ENCODE results near the gene NANS.

The NANS gene

DNA sequence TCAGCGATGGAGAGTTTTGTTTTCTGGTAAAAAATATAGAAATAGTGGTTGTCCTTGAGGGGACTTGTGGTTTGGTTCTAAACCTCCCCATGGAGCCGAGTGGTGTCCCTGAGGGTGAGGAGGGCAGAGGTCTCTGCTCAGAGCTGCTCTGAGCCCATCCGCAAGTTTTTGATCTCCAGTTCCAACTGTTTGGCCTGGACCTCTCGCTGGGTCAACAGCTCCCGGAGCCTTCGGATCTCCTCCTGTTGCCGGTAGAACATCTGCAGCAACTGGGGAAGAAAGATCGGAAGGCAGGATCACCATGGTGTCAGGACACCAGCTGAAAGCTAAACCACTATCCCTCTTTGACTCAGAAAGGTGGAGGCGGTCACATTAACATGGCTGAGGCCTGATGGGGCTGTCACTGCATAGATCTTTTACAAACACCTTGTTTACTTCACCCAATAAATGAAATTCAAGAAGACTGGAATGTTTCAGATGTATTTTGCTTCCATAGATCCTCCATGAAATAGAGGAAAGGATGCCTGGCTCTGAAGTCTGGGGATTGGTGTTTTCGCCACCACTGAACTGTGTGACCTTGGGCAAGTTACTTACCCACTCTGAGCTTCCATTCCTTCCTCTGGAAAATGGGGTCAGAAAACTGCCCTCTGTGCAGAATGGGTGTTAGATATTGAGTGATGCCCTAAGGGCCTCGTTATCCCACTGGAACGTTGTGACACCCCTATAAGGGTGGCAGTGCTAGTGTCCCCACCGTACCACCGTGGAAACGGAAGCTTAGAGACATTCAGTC is 68.3 kb downstream of the NANS start:
- Histone ChIP-seq H3K4me2 (ENCODE audit: low read length, poor library complexity, severe bottlenecking) (no peak overlapping the region), H3K27ac (ENCODE audit: low read length, poor library complexity, severe bottlenecking) (no peak overlapping the region)
- 94% methylated on average over 15 of the region's 15 CpGs for WGBS

DNA sequence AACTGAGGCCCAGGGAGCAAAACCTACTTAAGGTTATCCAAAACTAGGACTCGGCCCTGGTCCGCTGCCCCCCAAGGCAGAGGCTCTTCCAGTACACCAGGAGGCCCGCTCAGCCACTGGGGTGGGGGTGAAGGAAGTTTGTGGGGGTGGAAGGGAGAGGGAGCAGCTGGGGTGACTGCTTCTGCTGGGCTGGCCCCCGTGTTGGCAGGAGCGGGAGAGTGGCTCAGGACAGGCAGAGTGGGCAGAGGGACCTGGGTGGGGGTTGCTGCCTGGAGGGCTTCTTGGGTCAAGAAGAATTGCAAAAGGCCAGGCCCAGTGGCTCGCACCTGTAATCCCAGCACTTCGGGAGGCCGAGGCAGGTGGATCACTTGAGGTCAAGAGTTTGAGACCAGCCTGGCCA is 70.7 kb downstream of the NANS start:
- no peak overlapping the region for H2BK120ac ChIP-seq (ENCODE audit: low read depth, low read length)
- H2AK5ac ChIP-seq (ENCODE audit: low read length, severe bottlenecking): no peak overlapping the region
- peaks cover 0 to 33% of the 10 kb centered on the region in 2 experiments for H3K27me3 ChIP-seq (ENCODE audit: control insufficient read depth in 1 of 2, insufficient read depth in 1 of 2, low read length in 2 of 2)
- H3K9me3 ChIP-seq (ENCODE audit: control insufficient read depth, low read length): no peaks in the 10 kb centered on the region
- no peak overlapping the region for H2BK15ac ChIP-seq (ENCODE audit: low read depth, poor library complexity, severe bottlenecking)
- no peak overlapping the region for H3K14ac ChIP-seq (ENCODE audit: low read length in 2 of 2)
- no peaks in the 10 kb centered on the region for H3K36me3 ChIP-seq (ENCODE audit: control insufficient read depth in 1 of 2, insufficient read depth in 2 of 2, low read depth in 1 of 2, low read length in 2 of 2)
- DNase-seq: no peak
- H2BK12ac ChIP-seq (ENCODE audit: low read length in 2 of 2): no peak overlapping the region
- no peak overlapping the region for H3K4ac ChIP-seq (ENCODE audit: low read depth in 1 of 2, low read length in 2 of 2)
- no peak overlapping the region for H3K23ac ChIP-seq (ENCODE audit: low read length in 2 of 2)
- no peak overlapping the region for H3K9ac ChIP-seq (ENCODE audit: low read length)
- no peak overlapping the region for H3K4me3 ChIP-seq (ENCODE audit: insufficient read depth in 1 of 2, low read depth in 1 of 2, low read length in 2 of 2)
- H4K91ac ChIP-seq (ENCODE audit: low read length): no peak overlapping the region
- H3K27ac ChIP-seq (ENCODE audit: low read length, poor library complexity, severe bottlenecking): no peak overlapping the region
- WGBS: over 99% methylated on average over 8 of the region's 8 CpGs
- H3K4me1 ChIP-seq (ENCODE audit: control insufficient read depth, insufficient read depth, low read depth, low read length): peaks cover 4% of the 10 kb centered on the region
- H2BK5ac ChIP-seq (ENCODE audit: low read depth, low read length, poor library complexity, severe bottlenecking): no peak overlapping the region
- H2AFZ ChIP-seq (ENCODE audit: low read depth, low read length): no peak overlapping the region
- no peaks in the 10 kb centered on the region for H3K79me1 ChIP-seq (replicated peaks; ENCODE audit: low read length, poor library complexity, severe bottlenecking)
- no peak overlapping the region for H4K8ac ChIP-seq (ENCODE audit: low read length)
- no peak overlapping the region for H3K4me2 ChIP-seq (ENCODE audit: low read length, poor library complexity, severe bottlenecking)
- no peak overlapping the region for H3K18ac ChIP-seq (ENCODE audit: low read depth in 1 of 2, low read length in 2 of 2)

More for the DNA sequence above, 68.3 kb downstream of the NANS start:
- Histone ChIP-seq H3K4me1 (ENCODE audit: control insufficient read depth, insufficient read depth, low read depth, low read length) (peaks cover 4% of the 10 kb centered on the region), H4K91ac (ENCODE audit: low read length) (no peak overlapping the region), H3K27me3 (ENCODE audit: control insufficient read depth in 1 of 2, insufficient read depth in 1 of 2, low read length in 2 of 2) (peaks cover 0 to 27% of the 10 kb centered on the region in 2 experiments), H3K18ac (ENCODE audit: low read depth in 1 of 2, low read length in 2 of 2) (no peak overlapping the region), H3K9me3 (ENCODE audit: control insufficient read depth, low read length) (no peaks in the 10 kb centered on the region), H3K4ac (ENCODE audit: low read depth in 1 of 2, low read length in 2 of 2) (no peak overlapping the region), H2AK5ac (ENCODE audit: low read length, severe bottlenecking) (no peak overlapping the region), H2BK12ac (ENCODE audit: low read length in 2 of 2) (no peak overlapping the region), H3K23ac (ENCODE audit: low read length in 2 of 2) (no peak overlapping the region), H3K36me3 (ENCODE audit: control insufficient read depth in 1 of 2, insufficient read depth in 2 of 2, low read depth in 1 of 2, low read length in 2 of 2) (no peaks in the 10 kb centered on the region), H2BK120ac (ENCODE audit: low read depth, low read length) (no peak overlapping the region), H3K9ac (ENCODE audit: low read length) (no peak overlapping the region), H2BK5ac (ENCODE audit: low read depth, low read length, poor library complexity, severe bottlenecking) (no peak overlapping the region), H2BK15ac (ENCODE audit: low read depth, poor library complexity, severe bottlenecking) (no peak overlapping the region), H3K14ac (ENCODE audit: low read length in 2 of 2) (no peak overlapping the region), H3K79me1 (replicated peaks; ENCODE audit: low read length, poor library complexity, severe bottlenecking) (no peaks in the 10 kb centered on the region), H2AFZ (ENCODE audit: low read depth, low read length) (no peak overlapping the region), H3K4me3 (ENCODE audit: insufficient read depth in 1 of 2, low read depth in 1 of 2, low read length in 2 of 2) (no peak overlapping the region), H4K8ac (ENCODE audit: low read length) (no peak overlapping the region)
- no peak for DNase-seq

DNA sequence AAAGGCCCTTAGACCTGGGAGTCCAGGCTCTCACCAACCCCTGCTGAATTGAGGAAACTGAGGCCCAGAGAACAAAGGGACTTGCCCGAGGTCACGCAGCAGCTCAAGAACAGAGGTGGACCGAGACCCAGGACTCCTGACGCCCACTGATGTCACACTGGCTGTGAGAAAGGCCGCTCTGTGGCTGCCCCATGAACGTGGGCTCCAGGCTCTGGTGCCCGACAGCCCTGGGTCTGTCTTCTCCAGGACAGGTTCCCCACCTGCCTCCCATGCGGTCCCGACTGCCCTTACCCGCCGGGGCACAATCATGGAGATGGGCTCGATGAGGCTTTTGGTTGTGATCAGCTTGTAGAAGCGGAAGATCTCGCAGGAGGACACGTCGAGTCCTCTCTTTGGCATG is 71.8 kb downstream of the NANS start:
- no peak overlapping the region for H3K4me2 ChIP-seq (ENCODE audit: low read length, poor library complexity, severe bottlenecking)
- H4K91ac ChIP-seq (ENCODE audit: low read length): no peak overlapping the region
- no peaks in the 10 kb centered on the region for H3K9me3 ChIP-seq (ENCODE audit: control insufficient read depth, low read length)
- no peak overlapping the region for H3K4me3 ChIP-seq (ENCODE audit: insufficient read depth in 1 of 2, low read depth in 1 of 2, low read length in 2 of 2)
- no peak overlapping the region for H2BK12ac ChIP-seq (ENCODE audit: low read length in 2 of 2)
- peaks cover 5% of the 10 kb centered on the region for H3K4me1 ChIP-seq (ENCODE audit: control insufficient read depth, insufficient read depth, low read depth, low read length)
- no peak overlapping the region for H2AK5ac ChIP-seq (ENCODE audit: low read length, severe bottlenecking)
- no peak overlapping the region for H3K23ac ChIP-seq (ENCODE audit: low read length in 2 of 2)
- H2BK15ac ChIP-seq (ENCODE audit: low read depth, poor library complexity, severe bottlenecking): no peak overlapping the region
- no peak overlapping the region for H2BK5ac ChIP-seq (ENCODE audit: low read depth, low read length, poor library complexity, severe bottlenecking)
- no peak overlapping the region for H3K4ac ChIP-seq (ENCODE audit: low read depth in 1 of 2, low read length in 2 of 2)
- H3K27me3 ChIP-seq (ENCODE audit: control insufficient read depth in 1 of 2, insufficient read depth in 1 of 2, low read length in 2 of 2): peaks cover 0 to 32% of the 10 kb centered on the region in 2 experiments
- no peak overlapping the region for H4K8ac ChIP-seq (ENCODE audit: low read length)
- DNase-seq: no peak
- 96% methylated on average over 16 of the region's 16 CpGs for WGBS
- no peaks in the 10 kb centered on the region for H3K36me3 ChIP-seq (ENCODE audit: control insufficient read depth in 1 of 2, insufficient read depth in 2 of 2, low read depth in 1 of 2, low read length in 2 of 2)
- no peak overlapping the region for H3K14ac ChIP-seq (ENCODE audit: low read length in 2 of 2)
- H3K9ac ChIP-seq (ENCODE audit: low read length): no peak overlapping the region
- H3K27ac ChIP-seq (ENCODE audit: low read length, poor library complexity, severe bottlenecking): no peak overlapping the region
- no peak overlapping the region for H2BK120ac ChIP-seq (ENCODE audit: low read depth, low read length)
- no peak overlapping the region for H2AFZ ChIP-seq (ENCODE audit: low read depth, low read length)
- no peak overlapping the region for H3K18ac ChIP-seq (ENCODE audit: low read depth in 1 of 2, low read length in 2 of 2)
- H3K79me1 ChIP-seq (replicated peaks; ENCODE audit: low read length, poor library complexity, severe bottlenecking): no peaks in the 10 kb centered on the region

DNA sequence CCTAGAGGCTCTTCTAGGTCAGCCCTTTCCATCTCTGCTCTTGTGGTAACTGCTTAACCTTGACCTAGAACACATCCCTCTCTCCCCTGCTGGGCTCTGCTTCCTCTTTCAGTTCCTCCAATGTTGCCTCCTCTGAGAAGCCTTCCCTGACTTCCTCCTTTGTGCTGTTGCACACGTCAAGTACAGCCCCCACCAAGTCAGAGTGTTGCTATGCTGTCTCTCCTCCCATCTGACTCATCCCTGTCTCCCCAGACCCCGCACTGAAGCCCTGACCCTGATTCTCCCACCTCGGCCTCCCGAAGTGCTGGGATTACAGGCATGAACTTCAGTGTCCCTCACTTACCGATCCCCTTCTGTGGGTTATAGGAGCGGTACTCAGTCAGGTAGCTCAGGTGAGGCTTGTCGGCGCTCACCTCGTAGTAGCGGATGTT is 72.9 kb downstream of the NANS start:
- no peaks in the 10 kb centered on the region for H3K9me3 ChIP-seq (ENCODE audit: control insufficient read depth, low read length)
- no peak overlapping the region for H3K9ac ChIP-seq (ENCODE audit: low read length)
- H3K36me3 ChIP-seq (ENCODE audit: control insufficient read depth in 1 of 2, insufficient read depth in 2 of 2, low read depth in 1 of 2, low read length in 2 of 2): no peaks in the 10 kb centered on the region
- H3K79me1 ChIP-seq (replicated peaks; ENCODE audit: low read length, poor library complexity, severe bottlenecking): no peaks in the 10 kb centered on the region
- H4K8ac ChIP-seq (ENCODE audit: low read length): no peak overlapping the region
- H3K14ac ChIP-seq (ENCODE audit: low read length in 2 of 2): no peak overlapping the region
- WGBS: 84% methylated on average over 10 of the region's 10 CpGs
- no peak overlapping the region for H2BK12ac ChIP-seq (ENCODE audit: low read length in 2 of 2)
- no peak for DNase-seq
- H2BK120ac ChIP-seq (ENCODE audit: low read depth, low read length): no peak overlapping the region
- H3K4me3 ChIP-seq (ENCODE audit: insufficient read depth in 1 of 2, low read depth in 1 of 2, low read length in 2 of 2): no peak overlapping the region
- H4K91ac ChIP-seq (ENCODE audit: low read length): no peak overlapping the region
- no peak overlapping the region for H3K27ac ChIP-seq (ENCODE audit: low read length, poor library complexity, severe bottlenecking)
- H3K23ac ChIP-seq (ENCODE audit: low read length in 2 of 2): no peak overlapping the region
- no peak overlapping the region for H3K18ac ChIP-seq (ENCODE audit: low read depth in 1 of 2, low read length in 2 of 2)
- no peak overlapping the region for H3K4me2 ChIP-seq (ENCODE audit: low read length, poor library complexity, severe bottlenecking)
- H2AK5ac ChIP-seq (ENCODE audit: low read length, severe bottlenecking): no peak overlapping the region
- no peak overlapping the region for H2AFZ ChIP-seq (ENCODE audit: low read depth, low read length)
- peaks cover 5% of the 10 kb centered on the region for H3K4me1 ChIP-seq (ENCODE audit: control insufficient read depth, insufficient read depth, low read depth, low read length)
- peaks cover 0 to 33% of the 10 kb centered on the region in 2 experiments for H3K27me3 ChIP-seq (ENCODE audit: control insufficient read depth in 1 of 2, insufficient read depth in 1 of 2, low read length in 2 of 2)
- H2BK5ac ChIP-seq (ENCODE audit: low read depth, low read length, poor library complexity, severe bottlenecking): no peak overlapping the region
- no peak overlapping the region for H3K4ac ChIP-seq (ENCODE audit: low read depth in 1 of 2, low read length in 2 of 2)
- no peak overlapping the region for H2BK15ac ChIP-seq (ENCODE audit: low read depth, poor library complexity, severe bottlenecking)
